H7 (cell line): ENCODE results near the gene DEK. TPM values are rescaled to one million over a fixed set of nuclear protein-coding genes. Genes with fewer than 3 reads are reported as not detected.
"Not testable (repeated sequence)": the region's sequence is repeated elsewhere in the genome, so short reads cannot be mapped to it uniquely, and the experiment has no call there.

Experiments used
- DNase-seq: peaks from one replicate; pipeline ENCODE4 v3.0.0; 2012
- H3K27me3 ChIP-seq: 2 replicates; pipeline ENCODE4 v1.6.0; 2011; ENCODE audit warnings: mild to moderate bottlenecking, low read length; ENCODE audit not compliant: control insufficient read depth, insufficient read depth
- H3K36me3 ChIP-seq: replicated peaks from 2 replicates; pipeline ENCODE4 v1.5.1; 2011; ENCODE audit warnings: low read length; ENCODE audit not compliant: control insufficient read depth, insufficient read depth
- H3K4me3 ChIP-seq: 2 replicates; pipeline ENCODE4 v1.5.1; 2011; ENCODE audit warnings: low read depth, mild to moderate bottlenecking, control low read depth, low read length, moderate library complexity; ENCODE audit not compliant: insufficient read depth
- total RNA-seq: library from RNA; depleted of rRNA; stranded (reverse); fragments of >200 nt; shearing (Covaris generic); gene quantifications from 2 replicates; pipeline ENCODE4 v1.2.3, GENCODE V29; 2014; rRNA removed

Gene DEK
- total RNA-seq, 1 experiment from 2014 or later, result 156 TPM

DNA sequence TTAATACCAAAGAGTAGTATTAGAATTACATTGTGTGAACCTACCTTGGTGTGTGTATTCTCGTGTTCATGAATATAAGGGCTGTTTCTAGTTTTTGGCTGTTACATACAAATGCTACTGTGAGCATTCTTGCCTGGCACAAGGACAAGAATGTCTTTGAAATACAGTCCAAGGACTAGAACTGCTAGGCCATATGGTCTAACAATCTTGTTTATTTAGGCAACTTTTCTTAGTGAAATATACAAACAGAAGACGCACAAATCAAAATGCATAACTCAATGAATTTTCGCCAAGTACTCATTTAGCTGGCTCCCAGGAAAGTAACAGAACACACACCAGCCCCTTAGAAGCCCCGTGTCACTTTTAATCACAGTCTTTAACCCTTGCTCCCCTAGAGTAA, 80.6 kb downstream of the DEK start:
- Histone ChIP-seq H3K27me3 (no peaks in the 10 kb centered on the region), H3K4me3 (no peak overlapping the region)
- no peak for DNase-seq

GRCh38 chr6:18182568-18182967, 81.8 kb downstream of the DEK start:
- Histone ChIP-seq H3K27me3 (no peaks in the 10 kb centered on the region), H3K36me3 (no peaks in the 10 kb centered on the region), H3K4me3 (no peak overlapping the region)
- DNase-seq, result no peak

More for the DNA sequence above, 80.6 kb downstream of the DEK start:
- H3K36me3 ChIP-seq, result no peaks in the 10 kb centered on the region

DNA sequence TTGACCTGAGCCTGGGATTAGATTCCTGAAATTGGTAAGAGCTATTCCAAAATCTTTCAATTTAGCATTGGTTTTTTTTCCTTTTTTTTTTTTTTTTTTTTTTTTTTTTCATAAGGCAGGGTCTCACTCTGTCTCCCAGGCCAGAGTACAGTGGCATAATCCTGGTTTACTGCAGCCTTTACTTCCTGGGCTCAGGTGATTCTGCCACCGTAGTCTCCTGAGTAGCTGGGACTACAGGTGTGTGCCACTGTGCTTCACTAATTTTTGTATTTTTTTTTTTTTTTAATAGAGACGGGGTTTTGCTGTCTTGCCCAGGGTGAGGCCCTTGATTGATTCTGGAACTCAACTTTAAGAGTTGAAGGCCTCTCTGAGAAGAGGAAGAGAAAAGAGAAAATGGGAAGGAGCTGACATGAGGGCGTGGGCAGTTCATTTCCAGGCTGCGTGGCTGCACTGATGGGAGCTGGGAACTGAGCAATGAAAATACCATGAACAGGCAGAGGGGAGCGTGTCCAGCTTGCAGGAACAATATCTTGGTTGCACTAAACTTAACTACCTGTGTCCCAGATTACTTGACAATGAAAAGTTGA, 84.5 kb downstream of the DEK start:
- no peak for DNase-seq
- Histone ChIP-seq H3K27me3 (no peaks in the 10 kb centered on the region), H3K4me3 (no peak overlapping the region), H3K36me3 (no peaks in the 10 kb centered on the region)

- no peak for DNase-seq
- H3K36me3 ChIP-seq, result no peaks in the 10 kb centered on the region
- no peaks in the 10 kb centered on the region for H3K27me3 ChIP-seq
- H3K4me3 ChIP-seq, result no peak overlapping the region
Observed at GRCh38 chr6:18178960-18179615, 85.2 kb downstream of the DEK start.

GRCh38 chr6:18177286-18177965, 86.9 kb downstream of the DEK start:
- Histone ChIP-seq H3K4me3 (no peak overlapping the region), H3K36me3 (no peaks in the 10 kb centered on the region), H3K27me3 (no peaks in the 10 kb centered on the region)
- DNase-seq, result no peak

DNA sequence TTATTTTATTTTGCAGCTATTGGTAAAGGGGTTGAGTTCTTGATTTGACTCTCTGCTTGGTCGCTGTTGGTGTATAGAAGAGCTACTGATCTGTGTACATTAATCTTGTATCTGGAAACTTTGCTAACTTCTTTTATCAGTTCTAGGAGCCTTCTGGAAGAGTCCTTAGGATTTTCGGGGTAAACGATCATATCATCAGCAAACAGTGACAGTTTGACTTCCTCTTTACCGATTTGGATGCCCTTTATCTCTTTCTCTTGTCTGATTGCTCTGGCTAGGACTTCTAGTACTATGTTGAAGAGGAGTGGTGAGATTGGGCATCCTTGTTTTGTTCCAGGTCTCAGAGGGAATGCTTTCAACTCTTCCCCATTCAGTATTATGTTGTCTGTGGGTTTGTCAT, 88.1 kb downstream of the DEK start:
- not testable (repeated sequence) for H3K36me3 ChIP-seq

More for the DNA sequence above, 88.1 kb downstream of the DEK start:
- not testable (repeated sequence) for H3K4me3 ChIP-seq, DNase-seq, H3K27me3 ChIP-seq

Other genes with a start within 250 kb of the DEK start
- gene NHLRC1, start 141.9 kb downstream of the DEK start, total RNA-seq, result 1.0 and 1.5 TPM in 2 replicates
- 20.9 and 22.5 TPM in 2 replicates for gene TPMT, start 109.5 kb downstream of the DEK start, total RNA-seq
- 6.8 and 11.2 TPM in 2 replicates for gene KDM1B, start 109.1 kb downstream of the DEK start, total RNA-seq
- 1.4 and 1.7 TPM in 2 replicates for gene RNF144B, start 122.8 kb upstream of the DEK start, total RNA-seq